Naive thymus-derived CD8-positive, alpha-beta T cell (primary cell): ENCODE results near the gene FBXO36. TPM values are rescaled to one million over a fixed set of nuclear protein-coding genes. Genes with fewer than 3 reads are reported as not detected.
"Not testable (repeated sequence)": the region's sequence is repeated elsewhere in the genome, so short reads cannot be mapped to it uniquely, and the experiment has no call there.

ENCODE experiments used
- ATAC-seq, 2 donors: fragments of 150-1000 bp; cut with Tn5 transposase in 1 of 2; sonication (Bioruptor Pico), chemical (Tn5 transposase) in 1 of 2; 1 replicate in 1 of 2; 2 replicates in 1 of 2; pipeline ENCODE4 v1.10.0; 2021; ENCODE audit warnings: mild to moderate bottlenecking in 2 of 2, moderate library complexity in 2 of 2
- POLR2A ChIA-PET: fragments of 350-600 bp; sonication (Branson Sonifier 250); formaldehyde crosslinking; loops from one replicate; lab custom pipeline; 2021; ENCODE audit warnings: antibody characterized with exemption; lab: Charles Lee
- DNase-seq, 10 donors: peaks; one replicate each; pipeline versions ENCODE4 v3.0.0 to v3.0.0-alpha.2; 2020 to 2022
- H3K27ac Mint-ChIP-seq, 10 donors: one replicate each; pipeline ENCODE4 v1.8.0; 2020 to 2022; ENCODE audit warnings: mild to moderate bottlenecking in 10 of 10, mixed read lengths in 10 of 10, moderate library complexity in 4 of 10, inconsistent platforms in 1 of 10
- H3K27me3 Mint-ChIP-seq, 5 donors: one replicate each; pipeline ENCODE4 v1.8.0; 2021 to 2022; ENCODE audit warnings: mixed read lengths in 5 of 5
- H3K36me3 Mint-ChIP-seq, 3 donors: one replicate each; pipeline ENCODE4 v1.8.0; 2020 to 2022; ENCODE audit warnings: mixed read lengths in 3 of 3, mild to moderate bottlenecking in 2 of 3, inconsistent platforms in 1 of 3
- H3K4me1 Mint-ChIP-seq, 4 donors: one replicate each; pipeline ENCODE4 v1.8.0; 2021 to 2022; ENCODE audit warnings: mixed read lengths in 4 of 4
- H3K4me3 Mint-ChIP-seq, 10 donors: one replicate each; pipeline ENCODE4 v1.8.0; 2020 to 2022; ENCODE audit warnings: mild to moderate bottlenecking in 10 of 10, mixed read lengths in 10 of 10, moderate library complexity in 6 of 10, inconsistent platforms in 1 of 10
- H3K9me3 Mint-ChIP-seq, 9 donors: one replicate each; pipeline ENCODE4 v1.8.0; 2020 to 2022; ENCODE audit warnings: mixed read lengths in 9 of 9, mild to moderate bottlenecking in 3 of 9, inconsistent platforms in 1 of 9, moderate library complexity in 1 of 9
- polyA plus RNA-seq, 3 donors: library from polyadenylated mRNA; unstranded; fragments of 300-500 nt; fragmentation: Illumina TruSeq; gene quantifications; one replicate each; pipeline ENCODE4 v1.2.3, GENCODE V29; 2021
- total RNA-seq, 8 experiments: library from RNA in 2 of 8; stranded (reverse) in 2 of 8; gene quantifications; one replicate each; pipeline ENCODE4 v1.2.3 and lab custom pipeline; 2021 to 2026

Gene FBXO36
- total and polyA plus RNA-seq, 5 experiments from 2014 or later = 0.32 to 1.5 (median 1.4) TPM

GRCh38 chr2:229917793-229918192 lies 4.5 kb upstream of the FBXO36 start:
- Mint-ChIP-seq H3K36me3 (peaks cover 0 to 33% (median 8%) of the 10 kb centered on the region in 3 donors), H3K27ac (peak overlapping the region in 9 of 10 donors; percentile 2 to 84 (median 67)), H3K9me3 (peaks cover 0 to 4% (median 0%) of the 10 kb centered on the region in 9 donors), H3K27me3 (peaks cover 0 to 5% (median 0%) of the 10 kb centered on the region in 5 donors), H3K4me3 (peak overlapping the region in 8 of 10 donors; percentile 1 to 68 (median 22)), H3K4me1 (peaks cover 39 to 80% (median 55%) of the 10 kb centered on the region in 4 donors)
- ATAC-seq (no peak), DNase-seq (no peak)
- POLR2A ChIA-PET = interaction anchor here (0.7 kb wide), 1 partner anchor 865 kb away, joined by 9 read pairs; no protein-coding TSS in a partner anchor

- POLR2A ChIA-PET = interaction anchor here (0.7 to 3.5 kb wide), 6 partner anchors 9 to 119 kb away, joined by 3 to 19 read pairs (median 4); no protein-coding TSS in a partner anchor
- Mint-ChIP-seq H3K9me3 (peaks cover 0 to 4% (median 0%) of the 10 kb centered on the region in 9 donors), H3K4me3 (peak overlapping the region; percentile 85 to 100 (median 94)), H3K4me1 (peaks cover 32 to 64% (median 45%) of the 10 kb centered on the region in 4 donors), H3K27ac (peak overlapping the region; percentile 92 to 99 (median 94)), H3K36me3 (peaks cover 0 to 28% (median 6%) of the 10 kb centered on the region in 3 donors), H3K27me3 (peaks cover 0 to 5% (median 0%) of the 10 kb centered on the region in 5 donors)
- ATAC-seq (peak; percentile 18 to 38), DNase-seq (peak; percentile 15 to 68 (median 48))
These were observed 2.2 kb upstream of the FBXO36 start for GRCh38 chr2:229920011-229920641.

GRCh38 chr2:229921101-229921891 lies 1.0 kb upstream of the FBXO36 start:
- Mint-ChIP-seq H3K27me3 (peaks cover 0 to 5% (median 0%) of the 10 kb centered on the region in 5 donors), H3K4me3 (peak overlapping the region; percentile 90 to 100 (median 98)), H3K36me3 (peaks cover 0 to 24% (median 6%) of the 10 kb centered on the region in 3 donors), H3K4me1 (peaks cover 32 to 58% (median 41%) of the 10 kb centered on the region in 4 donors), H3K9me3 (peaks cover 0 to 4% (median 0%) of the 10 kb centered on the region in 9 donors), H3K27ac (peak overlapping the region; percentile 92 to 99 (median 98))
- DNase-seq (peak; percentile 44 to 80 (median 66)), ATAC-seq (peak; percentile 16 to 34)
- POLR2A ChIA-PET = interaction anchor here (0.6 to 3.5 kb wide), 19 partner anchors 8 to 1786 kb away, joined by 3 to 19 read pairs (median 4); no protein-coding TSS in a partner anchor

- Mint-ChIP-seq H3K36me3 (peaks cover 0 to 17% (median 6%) of the 10 kb centered on the region in 3 donors), H3K4me1 (peaks cover 30 to 51% (median 38%) of the 10 kb centered on the region in 4 donors), H3K4me3 (peak within 1 kb of the TSS; percentile 90 to 100 (median 98)), H3K27ac (peak within 1 kb of the TSS; percentile 96 to 99 (median 99)), H3K27me3 (peaks cover 0 to 5% (median 0%) of the 10 kb centered on the region in 5 donors), H3K9me3 (peaks cover 0 to 4% (median 0%) of the 10 kb centered on the region in 9 donors)
- POLR2A ChIA-PET = interaction anchor here (0.6 to 3.5 kb wide), 21 partner anchors 9 to 1785 kb away, joined by 3 to 19 read pairs (median 4); partner anchors contain the start of gene NCL
- peak; percentile 73 to 74 for ATAC-seq
- DNase-seq = peak; percentile 77 to 100 (median 89)
These were observed 333 bp upstream of the FBXO36 start, which contains the start of gene TRIP12 for GRCh38 chr2:229921892-229922448. Gene TRIP12, minus strand, starts transcription at chr2:229922009. Its CDS starts 41,930 bp downstream, at chr2:229880079.

GRCh38 chr2:229924541-229924940 lies 2.2 kb downstream of the FBXO36 start:
- Mint-ChIP-seq H3K4me3 (peak overlapping the region in 5 of 10 donors; percentile 19 to 42 (median 26)), H3K4me1 (peaks cover 26 to 39% (median 30%) of the 10 kb centered on the region in 4 donors), H3K27ac (peak overlapping the region in 1 of 10 donors; percentile 43)
- DNase-seq, H3K27me3 Mint-ChIP-seq, H3K36me3 Mint-ChIP-seq, H3K9me3 Mint-ChIP-seq, ATAC-seq, POLR2A ChIA-PET: not testable (repeated sequence)

GRCh38 chr2:229925201-229925600 lies 2.9 kb downstream of the FBXO36 start:
- Mint-ChIP-seq H3K9me3 (peaks cover 0 to 4% (median 0%) of the 10 kb centered on the region in 9 donors), H3K4me3 (peak overlapping the region in 2 of 10 donors; percentile 39 to 42), H3K4me1 (peaks cover 19 to 32% (median 23%) of the 10 kb centered on the region in 4 donors), H3K36me3 (peaks cover 0 to 3% (median 0%) of the 10 kb centered on the region in 3 donors), H3K27me3 (peaks cover 0 to 5% (median 0%) of the 10 kb centered on the region in 5 donors), H3K27ac (peak overlapping the region in 3 of 10 donors; percentile 53 to 80 (median 72))
- DNase-seq (no peak), ATAC-seq (no peak)
- POLR2A ChIA-PET = interaction anchor here (0.7 kb wide), 2 partner anchors 38 to 1257 kb away, joined by 3 to 6 read pairs; no protein-coding TSS in a partner anchor

- DNase-seq = peak in 1 of 10 donors; percentile 8
- no peak overlapping the region for H3K4me3 Mint-ChIP-seq
- no peaks in the 10 kb centered on the region for H3K27me3 Mint-ChIP-seq
- ATAC-seq = peak; percentile 52 to 62
- POLR2A ChIA-PET = no interaction called here
- H3K9me3 Mint-ChIP-seq = no peaks in the 10 kb centered on the region
- peaks cover 0 to 3% (median 1%) of the 10 kb centered on the region in 3 donors for H3K36me3 Mint-ChIP-seq
- H3K4me1 Mint-ChIP-seq = peaks cover 6 to 21% (median 15%) of the 10 kb centered on the region in 4 donors
- peak overlapping the region in 3 of 10 donors; percentile 26 to 64 (median 34) for H3K27ac Mint-ChIP-seq
These were observed 5.6 kb downstream of the FBXO36 start for GRCh38 chr2:229927817-229928321.

- Mint-ChIP-seq H3K4me1 (peaks cover 6 to 13% (median 10%) of the 10 kb centered on the region in 4 donors), H3K27ac (peak overlapping the region in 1 of 10 donors; percentile 43), H3K36me3 (peaks cover 0 to 8% (median 7%) of the 10 kb centered on the region in 3 donors), H3K4me3 (no peak overlapping the region), H3K27me3 (no peaks in the 10 kb centered on the region), H3K9me3 (no peaks in the 10 kb centered on the region)
- DNase-seq (no peak), ATAC-seq (no peak)
- POLR2A ChIA-PET = interaction anchor here (1.4 kb wide), 1 partner anchor 9 kb away, joined by 7 read pairs; the partner anchor contains the start of genes FBXO36 and TRIP12
These were observed 8.4 kb downstream of the FBXO36 start for GRCh38 chr2:229930656-229931055.

- no peak overlapping the region for H3K4me3 Mint-ChIP-seq
- peaks cover 0 to 10% (median 7%) of the 10 kb centered on the region in 3 donors for H3K36me3 Mint-ChIP-seq
- POLR2A ChIA-PET = interaction anchor here (1.4 kb wide), 1 partner anchor 9 kb away, joined by 7 read pairs; the partner anchor contains the start of genes FBXO36 and TRIP12
- H3K27me3 Mint-ChIP-seq = no peaks in the 10 kb centered on the region
- peaks cover 6 to 13% (median 9%) of the 10 kb centered on the region in 4 donors for H3K4me1 Mint-ChIP-seq
- H3K9me3 Mint-ChIP-seq = no peaks in the 10 kb centered on the region
- no peak overlapping the region for H3K27ac Mint-ChIP-seq
- ATAC-seq (no peak), DNase-seq (no peak)
These were observed 8.9 kb downstream of the FBXO36 start for GRCh38 chr2:229931241-229931640.

GRCh38 chr2:229937537-229937936 lies 15.2 kb downstream of the FBXO36 start:
- Mint-ChIP-seq H3K27me3 (no peaks in the 10 kb centered on the region), H3K4me3 (no peak overlapping the region), H3K36me3 (peaks cover 0 to 11% (median 7%) of the 10 kb centered on the region in 3 donors), H3K9me3 (peaks cover 0 to 2% (median 0%) of the 10 kb centered on the region in 9 donors), H3K4me1 (peaks cover 0 to 4% (median 0%) of the 10 kb centered on the region in 4 donors), H3K27ac (no peak overlapping the region)
- POLR2A ChIA-PET = no interaction called here
- ATAC-seq (no peak), DNase-seq (no peak)

GRCh38 chr2:229942671-229943070 lies 20.4 kb downstream of the FBXO36 start:
- no peak for ATAC-seq
- peaks cover 0 to 2% (median 0%) of the 10 kb centered on the region in 9 donors for H3K9me3 Mint-ChIP-seq
- peak overlapping the region in 3 of 10 donors; percentile 1 to 58 (median 38) for H3K27ac Mint-ChIP-seq
- H3K27me3 Mint-ChIP-seq = no peaks in the 10 kb centered on the region
- peaks cover 0 to 2% (median 1%) of the 10 kb centered on the region in 3 donors for H3K36me3 Mint-ChIP-seq
- POLR2A ChIA-PET = interaction anchor here (0.7 kb wide), 1 partner anchor 31 kb away, joined by 4 read pairs; no protein-coding TSS in a partner anchor
- DNase-seq = no peak
- no peak overlapping the region for H3K4me3 Mint-ChIP-seq
- H3K4me1 Mint-ChIP-seq = peaks cover 0 to 9% (median 4%) of the 10 kb centered on the region in 4 donors
